ENCODE measurements around the gene ZBTB44. TPM values are rescaled to one million over a fixed set of nuclear protein-coding genes. Genes with fewer than 3 reads are reported as not detected.

The ZBTB44 gene
- total RNA-seq, 1 experiment from 2014 or later = 23.8 TPM

DNA sequence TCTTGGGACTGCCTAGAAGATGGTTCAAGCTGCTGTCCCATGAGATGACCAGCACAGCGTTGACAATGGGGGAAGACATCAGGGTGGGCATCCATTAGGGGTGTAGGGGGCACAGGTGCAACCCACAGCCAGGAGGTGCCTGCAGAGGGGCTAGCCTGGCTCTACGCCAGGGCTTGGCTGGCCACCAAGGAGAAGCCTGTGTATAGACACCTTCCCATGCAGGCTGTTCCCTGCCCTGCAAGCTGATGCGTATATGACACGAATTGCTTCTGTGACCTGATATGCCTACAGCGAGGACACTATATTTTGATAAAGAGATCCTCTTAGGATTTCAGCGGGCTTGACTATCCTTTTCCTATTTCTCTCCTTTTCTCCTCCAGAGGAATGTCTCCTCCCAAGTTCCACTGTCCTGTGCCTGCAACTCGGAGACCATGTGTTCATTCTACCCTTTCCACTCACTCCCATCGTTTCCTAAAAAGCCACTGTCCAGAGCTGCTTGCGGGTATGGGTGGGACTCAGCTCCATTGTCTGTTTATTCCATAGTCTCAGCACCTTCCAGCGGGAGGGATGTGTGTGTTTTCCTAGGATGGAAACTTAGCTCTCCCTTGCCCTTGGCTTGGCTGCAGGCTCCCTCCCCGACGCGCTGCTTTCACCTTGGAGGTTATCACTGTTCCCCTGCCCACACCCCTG lies 99.0 kb downstream of the ZBTB44 start:
- DNase-seq (ENCODE audit: low spot score) = no peak

DNA sequence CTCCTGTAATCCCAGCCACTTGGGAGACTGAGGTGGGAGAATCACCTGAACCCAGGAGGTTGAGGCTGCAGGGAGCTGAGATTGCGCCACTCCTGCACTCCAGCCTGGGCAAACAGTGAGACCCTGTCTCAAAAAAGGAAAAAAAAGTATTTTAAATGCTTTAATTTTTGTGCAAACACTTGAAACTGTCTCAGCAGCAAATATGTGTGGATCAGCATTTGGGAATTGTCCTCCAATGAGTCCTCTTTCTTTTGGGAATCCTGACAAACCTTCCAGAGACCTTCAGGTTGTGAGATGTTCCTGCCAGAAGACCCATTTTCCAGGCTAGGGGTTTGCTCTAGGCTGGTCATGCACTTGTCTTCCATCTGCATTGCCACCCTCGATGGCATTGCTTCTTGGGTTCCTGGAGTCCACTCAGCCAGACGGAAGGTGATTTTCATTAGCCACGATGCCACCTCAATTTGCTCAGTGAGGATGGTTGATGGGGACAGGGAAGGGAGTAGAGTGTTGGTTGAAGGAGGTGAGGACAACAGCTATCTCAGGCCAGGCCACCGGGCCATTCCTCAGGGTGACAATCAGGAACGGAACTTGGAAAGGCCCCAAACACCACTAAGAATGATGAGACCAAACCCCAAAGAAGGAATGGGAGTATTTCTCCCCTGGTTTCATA lies 99.7 kb downstream of the ZBTB44 start:
- no peak for DNase-seq (ENCODE audit: low spot score)

- DNase-seq (ENCODE audit: low spot score) = no peak
These were observed 100.8 kb downstream of the ZBTB44 start for GRCh38 chr11:130213979-130214281.

DNA sequence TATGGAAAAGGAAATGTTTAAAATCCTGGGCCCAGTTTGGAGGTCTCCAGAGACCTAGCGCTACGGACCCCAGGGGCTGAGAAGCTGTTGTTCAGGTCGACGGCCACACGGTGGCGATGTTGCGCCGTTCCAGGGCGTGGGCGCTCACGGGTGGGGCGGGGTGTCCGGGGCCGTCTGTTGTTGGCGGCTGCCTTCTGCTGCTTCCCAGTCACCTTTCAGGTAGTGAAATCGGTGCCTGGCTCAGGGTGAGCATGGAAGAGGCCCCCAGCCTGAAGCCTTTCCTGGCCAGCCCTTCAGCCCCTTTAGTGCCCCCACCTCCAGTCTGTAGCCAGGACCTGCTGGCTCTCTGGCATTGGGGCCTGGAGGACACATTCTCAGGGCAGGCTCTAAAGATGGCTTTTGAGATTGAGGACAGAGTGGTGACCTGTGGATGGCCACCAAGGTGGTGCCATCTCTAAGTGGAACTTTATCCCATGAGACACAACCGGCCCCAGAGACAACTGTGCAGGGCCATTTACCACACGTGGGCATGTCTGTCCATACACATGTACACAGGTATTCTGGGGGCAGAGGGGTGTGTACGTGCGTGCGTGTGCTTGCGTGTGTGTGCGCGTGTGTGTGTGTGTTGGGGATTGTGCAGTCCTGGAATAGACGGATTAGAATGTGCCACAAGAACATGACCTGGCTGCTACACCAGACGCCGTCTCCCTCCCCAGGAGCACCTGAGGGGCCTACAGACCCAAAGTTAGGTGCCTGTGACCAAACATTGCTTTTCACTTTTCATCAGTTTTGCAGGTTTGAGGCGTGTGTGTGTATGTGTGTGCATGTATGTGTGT lies 101.4 kb downstream of the ZBTB44 start:
- no peak for DNase-seq (ENCODE audit: low spot score)

DNA sequence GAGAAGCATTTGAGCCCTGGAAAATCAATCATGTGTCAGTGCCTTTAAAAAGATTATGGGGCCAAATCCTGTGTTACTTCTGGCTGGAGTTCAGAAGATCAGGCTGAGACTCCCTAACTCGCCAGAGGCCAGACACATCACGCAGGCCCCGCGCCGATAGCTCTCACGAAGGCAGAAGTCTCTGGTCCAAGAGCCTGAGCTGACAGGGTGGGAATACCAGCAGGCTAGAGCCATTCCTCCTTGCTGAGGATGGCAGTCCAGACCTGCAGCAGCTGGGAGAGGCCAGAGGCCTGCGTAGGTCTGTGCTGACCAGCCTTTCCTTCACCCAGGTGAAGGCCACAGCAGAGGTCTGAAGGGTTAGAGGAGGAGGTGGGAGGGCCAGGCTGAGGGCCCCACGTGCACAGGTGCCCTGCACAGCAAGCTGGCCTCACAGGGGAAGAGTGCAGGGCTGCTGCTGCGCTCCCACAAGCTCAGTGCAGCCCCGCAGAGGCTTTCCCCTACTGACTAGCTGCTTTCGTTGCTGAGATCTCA lies 102.2 kb downstream of the ZBTB44 start:
- DNase-seq (ENCODE audit: low spot score) = no peak

DNA sequence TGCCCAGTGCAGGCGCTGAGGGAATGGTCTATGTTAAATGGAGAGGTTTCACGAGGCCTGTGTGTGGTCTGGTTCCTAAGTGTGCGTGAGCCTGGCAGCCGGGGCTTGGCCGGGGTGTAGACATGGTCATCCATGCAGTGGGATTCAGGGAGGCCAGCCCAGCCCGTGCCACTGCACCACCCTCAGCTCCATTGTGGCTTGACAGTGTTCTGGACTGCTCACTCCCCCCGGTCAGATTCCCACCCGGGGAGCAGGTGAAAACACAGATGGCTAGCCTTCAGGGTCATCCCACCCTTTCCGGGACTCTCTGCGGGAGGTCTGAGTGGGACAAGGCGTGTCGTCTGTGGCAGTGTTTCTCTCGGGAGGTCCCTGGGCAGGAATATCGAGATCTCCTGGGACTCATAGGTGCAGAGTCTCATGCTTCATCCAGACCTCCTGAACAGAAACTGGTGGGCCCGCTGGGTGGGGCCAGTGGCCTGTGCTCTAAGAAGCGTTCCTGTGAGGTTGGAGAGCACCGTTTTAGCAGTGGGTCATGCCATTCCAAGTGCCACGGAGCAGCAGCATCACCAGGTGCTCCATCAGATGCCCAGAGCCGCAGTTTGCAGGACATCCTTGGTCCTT lies 102.8 kb downstream of the ZBTB44 start:
- DNase-seq (ENCODE audit: low spot score) = no peak

- DNase-seq (ENCODE audit: low spot score) = no peak
These were observed 103.6 kb downstream of the ZBTB44 start for GRCh38 chr11:130211144-130211543.

DNA sequence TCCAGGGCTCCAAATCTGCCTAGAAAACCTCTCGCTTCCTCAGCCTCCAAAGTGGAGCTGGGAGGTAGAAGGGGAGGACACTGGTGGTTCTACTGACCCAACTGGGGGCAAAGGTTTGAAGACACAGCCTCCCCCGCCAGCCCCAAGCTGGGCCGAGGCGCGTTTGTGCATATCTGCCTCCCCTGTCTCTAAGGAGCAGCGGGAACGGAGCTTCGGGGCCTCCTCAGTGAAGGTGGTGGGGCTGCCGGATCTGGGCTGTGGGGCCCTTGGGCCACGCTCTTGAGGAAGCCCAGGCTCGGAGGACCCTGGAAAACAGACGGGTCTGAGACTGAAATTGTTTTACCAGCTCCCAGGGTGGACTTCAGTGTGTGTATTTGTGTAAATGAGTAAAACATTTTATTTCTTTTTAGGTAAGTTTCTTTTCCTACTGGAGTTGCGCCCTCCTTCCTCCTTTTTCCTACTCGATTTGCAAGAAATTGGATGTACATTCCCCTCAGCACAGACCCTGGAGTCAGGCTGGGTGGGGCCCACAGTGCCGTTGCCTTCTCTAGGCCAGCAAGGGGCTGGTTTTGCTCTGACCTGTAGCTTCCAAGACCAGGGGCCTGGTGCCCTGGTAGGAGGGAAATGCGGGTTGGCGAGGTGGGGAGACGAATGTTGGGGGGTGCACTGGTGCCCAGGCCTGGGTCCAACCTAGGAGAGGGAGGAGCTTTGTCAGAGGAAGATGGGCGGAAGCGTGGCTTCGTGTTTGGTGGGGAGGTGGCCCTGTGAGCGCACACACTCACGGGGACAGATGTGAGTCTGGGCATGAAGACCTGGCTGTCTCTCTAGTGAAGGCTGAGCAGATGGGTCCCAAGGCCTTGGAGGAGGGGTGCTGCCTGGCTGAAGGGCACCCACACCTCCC lies 104.5 kb downstream of the ZBTB44 start:
- DNase-seq (ENCODE audit: low spot score) = no peak

DNA sequence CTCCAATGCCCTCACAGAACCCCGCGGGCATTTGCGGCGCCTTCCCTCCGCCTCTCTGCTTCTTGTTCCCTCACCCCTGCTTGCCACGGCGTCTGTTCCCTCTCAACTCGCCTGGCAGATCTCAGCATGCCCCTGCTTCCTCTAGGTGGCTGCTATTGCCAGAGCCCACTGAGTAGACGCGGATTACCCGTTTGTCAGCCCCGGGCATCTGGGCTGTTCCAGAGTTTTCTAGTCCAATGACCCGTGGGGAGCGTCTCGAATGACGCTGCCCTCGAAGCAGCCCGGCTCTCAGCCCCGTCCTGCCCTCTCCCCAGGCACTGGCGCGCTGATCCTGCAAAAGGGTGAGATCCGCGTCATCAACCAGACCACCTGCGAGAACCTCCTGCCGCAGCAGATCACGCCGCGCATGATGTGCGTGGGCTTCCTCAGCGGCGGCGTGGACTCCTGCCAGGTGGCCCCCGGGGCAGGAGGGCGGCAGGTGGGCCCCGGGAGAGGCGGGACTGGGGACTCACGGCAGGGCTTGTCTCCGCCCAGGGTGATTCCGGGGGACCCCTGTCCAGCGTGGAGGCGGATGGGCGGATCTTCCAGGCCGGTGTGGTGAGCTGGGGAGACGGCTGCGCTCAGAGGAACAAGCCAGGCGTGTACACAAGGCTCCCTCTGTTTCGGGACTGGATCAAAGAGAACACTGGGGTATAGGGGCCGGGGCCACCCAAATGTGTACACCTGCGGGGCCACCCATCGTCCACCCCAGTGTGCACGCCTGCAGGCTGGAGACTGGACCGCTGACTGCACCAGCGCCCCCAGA lies 105.4 kb downstream of the ZBTB44 start:
- no peak for DNase-seq (ENCODE audit: low spot score)

DNA sequence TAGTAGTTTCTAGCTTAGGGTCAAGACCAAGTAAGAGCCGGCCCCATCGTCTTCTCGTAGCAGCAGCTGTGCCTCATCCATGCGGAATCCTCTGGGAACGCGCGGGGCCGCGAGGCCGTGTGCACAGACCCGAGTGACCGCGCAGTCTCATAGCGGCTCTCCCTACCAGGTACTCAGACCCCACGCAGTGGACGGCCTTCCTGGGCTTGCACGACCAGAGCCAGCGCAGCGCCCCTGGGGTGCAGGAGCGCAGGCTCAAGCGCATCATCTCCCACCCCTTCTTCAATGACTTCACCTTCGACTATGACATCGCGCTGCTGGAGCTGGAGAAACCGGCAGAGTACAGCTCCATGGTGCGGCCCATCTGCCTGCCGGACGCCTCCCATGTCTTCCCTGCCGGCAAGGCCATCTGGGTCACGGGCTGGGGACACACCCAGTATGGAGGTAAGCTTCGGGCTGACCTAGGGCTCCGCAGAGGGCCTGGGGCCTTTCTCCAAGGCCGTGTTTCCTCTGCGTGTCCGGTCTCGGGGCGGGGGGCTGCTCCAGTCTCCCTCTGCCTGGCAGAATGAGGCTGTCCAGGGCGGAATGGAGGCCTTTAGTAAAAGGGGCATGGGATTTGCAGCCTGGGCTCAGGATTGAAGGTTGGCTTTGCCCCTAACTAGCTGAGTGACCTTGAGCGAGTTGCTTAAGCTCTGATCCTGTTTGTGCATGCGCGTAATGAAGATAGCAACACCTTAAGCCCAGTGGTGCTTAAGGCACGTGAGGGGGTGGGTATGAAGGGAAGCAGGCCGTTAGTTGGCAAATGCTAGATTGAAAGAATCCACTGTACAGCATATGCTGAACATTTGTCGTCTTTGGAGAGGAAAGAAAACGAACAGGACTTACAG lies 106.2 kb downstream of the ZBTB44 start:
- no peak for DNase-seq (ENCODE audit: low spot score)

DNA sequence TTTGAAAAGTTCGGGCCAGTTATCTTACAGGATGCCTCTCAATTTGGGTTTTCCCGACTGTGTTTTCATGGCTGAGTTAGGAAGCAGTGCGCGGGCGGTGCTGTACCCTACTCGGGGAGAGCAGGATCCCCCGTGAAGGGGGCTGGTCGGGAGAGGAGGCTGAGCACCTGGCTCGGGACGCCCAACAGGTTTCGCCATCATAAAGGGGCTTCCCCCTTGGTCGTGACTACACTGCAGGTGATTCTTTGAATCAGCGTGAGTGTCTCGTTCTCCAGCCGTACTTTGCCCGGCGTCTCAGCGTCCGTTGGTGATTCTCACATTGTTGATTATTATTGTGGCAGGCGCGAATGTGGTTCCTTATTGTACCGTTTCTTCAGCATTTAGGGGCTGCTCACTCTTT lies 108.6 kb downstream of the ZBTB44 start:
- no peak for DNase-seq (ENCODE audit: low spot score)

DNA sequence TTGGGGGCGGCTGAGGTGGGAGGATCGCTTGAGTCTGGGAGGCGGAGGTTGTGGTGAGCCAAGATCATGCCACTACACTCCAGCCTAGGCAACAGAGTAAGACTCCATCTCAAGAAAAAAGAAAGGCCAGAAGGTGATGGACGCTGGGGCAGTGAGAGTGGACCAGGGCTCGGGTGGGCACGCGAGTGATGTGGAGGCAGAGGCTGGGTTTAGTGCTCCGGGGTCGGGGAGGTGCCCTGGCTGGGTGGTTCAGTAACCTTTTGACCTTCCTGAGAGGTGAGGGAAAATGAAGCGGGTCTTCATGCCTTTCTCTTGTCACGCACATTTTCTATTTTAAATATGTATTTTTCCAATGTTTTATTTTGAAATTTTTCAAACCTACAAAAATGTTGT lies 110.0 kb downstream of the ZBTB44 start:
- no peak for DNase-seq (ENCODE audit: low spot score)

GRCh38 chr11:130203766-130204702 lies 110.7 kb downstream of the ZBTB44 start:
- DNase-seq (ENCODE audit: low spot score) = no peak

DNA sequence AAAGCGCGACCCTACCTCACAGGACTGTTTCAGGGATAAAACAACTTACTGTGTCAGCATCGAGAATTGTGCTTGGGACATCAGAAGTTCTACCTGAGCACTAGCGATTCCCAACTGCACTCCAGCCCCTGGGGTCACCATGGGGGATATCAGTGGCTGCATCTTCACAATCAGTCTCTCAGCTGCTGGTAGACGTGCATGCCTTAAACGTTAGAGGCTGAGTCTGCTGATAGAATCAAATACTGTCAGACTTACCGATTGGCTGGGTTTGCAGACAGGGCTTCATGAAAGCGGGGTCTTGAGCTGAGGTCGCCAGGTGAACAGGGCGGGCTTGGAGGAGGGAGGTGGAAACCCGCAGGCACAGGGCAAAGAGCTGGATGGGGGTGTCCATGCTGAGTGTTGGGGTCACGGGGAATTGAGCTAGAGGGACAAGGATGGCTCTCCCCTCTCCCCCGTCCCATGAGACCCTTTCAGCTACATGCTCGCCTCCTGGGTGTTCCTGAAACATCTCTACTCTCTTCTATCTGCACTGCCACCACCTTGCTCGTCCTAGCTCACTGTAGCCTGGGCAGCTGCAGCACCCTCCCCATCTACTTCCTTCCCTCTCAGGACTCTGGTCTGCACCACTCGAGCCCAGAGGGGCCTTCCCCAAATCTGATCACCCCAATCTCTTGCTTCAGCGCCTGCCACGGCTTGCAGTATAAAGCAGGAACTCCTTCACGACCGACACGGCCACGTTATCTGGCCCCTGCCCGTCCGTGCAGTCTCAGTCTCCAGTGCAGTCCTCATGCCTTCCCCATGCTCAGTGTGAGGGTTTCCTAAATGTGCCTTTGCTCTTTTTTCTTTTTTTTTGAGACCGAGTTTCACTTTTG lies 111.7 kb downstream of the ZBTB44 start:
- no peak for DNase-seq (ENCODE audit: low spot score)

- DNase-seq (ENCODE audit: low spot score) = no peak
These were observed 112.5 kb downstream of the ZBTB44 start for GRCh38 chr11:130202009-130202817.

DNA sequence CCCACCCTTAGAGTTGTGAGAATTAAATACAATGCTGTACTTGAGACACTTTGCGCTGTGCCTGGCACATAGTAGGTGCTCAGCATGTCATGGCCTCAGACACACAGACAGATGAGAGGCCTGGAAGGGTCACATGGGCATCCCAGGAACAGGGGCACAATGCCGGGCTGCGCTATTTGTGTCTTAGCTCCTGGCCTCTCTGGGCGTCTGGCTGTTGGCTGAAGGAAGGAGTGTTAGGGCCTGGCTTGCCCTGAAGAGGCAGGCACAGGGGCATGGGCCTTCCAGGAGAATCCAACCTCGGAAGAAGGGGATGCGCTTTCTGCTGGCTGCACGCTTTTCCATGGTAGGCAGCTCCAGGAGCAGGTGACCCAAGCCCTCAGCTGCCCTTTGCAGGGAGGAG lies 113.7 kb downstream of the ZBTB44 start:
- DNase-seq (ENCODE audit: low spot score) = no peak
